Measurements from ENCODE around the gene UNK.

- no peak for TF ChIP-seq CTCF (IDR thresholded peaks at IDR 0.05)
- TF ChIP-seq POLR2AphosphoS5 (IDR thresholded peaks at IDR 0.05; ENCODE audit: low read depth, low read length) = no peak
- no peak for TF ChIP-seq SIN3A (IDR thresholded peaks at IDR 0.05; ENCODE audit: borderline replicate concordance, insufficient read depth, low read depth, low read length)
- no peak for TF ChIP-seq REST (IDR thresholded peaks at IDR 0.05; ENCODE audit: insufficient read depth in 1 of 2, low read depth in 2 of 2, low read length in 1 of 2)
- no peak for TF ChIP-seq TCF7L2 (IDR thresholded peaks at IDR 0.05; ENCODE audit: low read depth, low read length)
These were observed 31.6 kb upstream of the UNK start for GRCh38 chr17:75752802-75753513.

All from Panc1 (cell line).